ENCODE measurements around the gene WDR70. TPM values are rescaled to one million over a fixed set of nuclear protein-coding genes. Genes with fewer than 3 reads are reported as not detected.
"Not testable (repeated sequence)": the region's sequence is repeated elsewhere in the genome, so short reads cannot be mapped to it uniquely, and the experiment has no call there.

The WDR70 gene
- polyA plus RNA-seq, 12 donors = 19.9 to 41.3 (median 33.6) TPM; not detected in 1

DNA sequence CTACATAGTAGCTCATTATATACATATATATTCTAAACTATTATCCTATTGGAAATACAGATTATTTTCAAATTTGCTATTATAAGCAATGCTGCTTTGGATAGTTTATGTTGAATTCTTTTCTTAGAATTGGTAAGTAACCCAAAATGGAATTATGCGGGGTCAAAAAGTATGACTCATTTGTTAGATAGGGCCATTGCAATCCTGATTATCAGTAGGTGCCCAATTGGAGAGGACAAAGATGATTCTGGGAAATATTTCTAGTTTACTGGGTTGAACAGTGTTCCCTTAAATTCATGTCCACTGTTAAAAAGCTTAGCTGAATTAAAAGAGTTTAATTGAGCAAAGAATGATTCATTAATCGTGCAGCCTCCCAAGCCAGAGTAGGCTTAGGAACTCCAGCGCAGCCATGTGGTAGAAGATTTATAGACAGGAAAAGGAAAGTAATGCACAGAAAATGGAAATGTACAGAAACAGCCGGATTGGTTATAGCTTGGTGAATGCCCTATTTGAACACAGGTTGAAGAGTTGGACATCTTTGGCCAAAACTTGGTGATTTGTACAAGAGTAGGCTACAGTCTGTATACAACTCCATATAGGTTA lies 379.0 kb downstream of the WDR70 start:
- no peak for DNase-seq

DNA sequence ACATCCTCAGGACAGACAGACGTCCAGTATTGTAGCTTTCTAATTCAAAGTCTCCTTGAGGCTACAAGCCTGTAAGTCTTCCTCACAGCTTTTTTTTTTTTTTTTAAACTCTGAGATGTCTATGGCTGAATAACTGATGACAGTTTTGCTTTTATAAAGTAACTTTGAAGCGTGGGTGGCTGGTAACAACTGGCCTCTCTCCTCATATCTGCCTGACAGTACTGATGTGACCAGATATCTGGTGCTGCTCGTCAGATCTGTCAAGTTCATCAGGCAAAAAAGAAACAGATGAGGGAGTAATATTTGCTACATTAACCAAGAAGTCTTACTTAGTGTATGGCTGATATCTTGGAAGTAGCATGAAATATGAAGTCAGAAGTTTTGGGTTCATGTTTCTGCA lies 388.1 kb downstream of the WDR70 start:
- no peak for DNase-seq

DNA sequence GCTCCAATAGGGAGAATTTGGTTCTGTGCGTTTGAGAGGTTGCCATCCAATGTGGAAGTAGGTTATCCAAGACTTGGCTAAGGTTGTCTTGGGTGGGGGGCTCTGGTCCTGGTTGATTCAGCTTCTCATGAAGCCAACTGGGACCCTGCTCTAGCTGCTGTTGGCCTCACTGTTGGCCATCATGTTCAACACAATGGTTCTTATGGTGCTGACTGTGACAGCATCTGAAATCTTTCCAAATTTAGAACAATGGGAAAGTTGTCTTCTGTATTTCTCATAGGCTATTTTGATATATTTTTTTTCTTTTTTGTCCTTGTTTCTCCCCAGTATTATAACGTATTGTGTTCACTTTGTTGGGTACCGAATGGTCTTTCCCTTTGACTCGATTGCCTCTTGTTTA lies 388.8 kb downstream of the WDR70 start:
- no peak for DNase-seq

DNA sequence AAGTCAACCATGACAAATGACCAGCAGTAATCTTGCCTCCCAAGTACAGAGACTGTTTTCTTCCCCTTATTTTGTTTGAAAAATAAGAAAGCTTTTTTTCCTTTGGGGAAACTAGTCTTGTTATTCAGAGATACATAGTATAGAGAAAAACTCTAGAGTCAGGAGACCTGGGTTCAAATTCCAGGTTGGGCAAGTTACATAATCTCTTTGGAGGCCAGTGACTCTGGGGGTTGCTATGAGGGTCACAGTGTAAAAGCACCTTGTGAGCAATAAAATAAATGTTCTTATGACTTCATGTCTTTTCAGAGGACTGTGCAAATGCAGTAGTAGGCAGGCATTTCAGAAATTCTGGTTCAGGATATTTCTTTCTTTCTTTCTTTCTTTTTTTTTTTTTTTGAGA lies 389.3 kb downstream of the WDR70 start:
- no peak for DNase-seq

DNA sequence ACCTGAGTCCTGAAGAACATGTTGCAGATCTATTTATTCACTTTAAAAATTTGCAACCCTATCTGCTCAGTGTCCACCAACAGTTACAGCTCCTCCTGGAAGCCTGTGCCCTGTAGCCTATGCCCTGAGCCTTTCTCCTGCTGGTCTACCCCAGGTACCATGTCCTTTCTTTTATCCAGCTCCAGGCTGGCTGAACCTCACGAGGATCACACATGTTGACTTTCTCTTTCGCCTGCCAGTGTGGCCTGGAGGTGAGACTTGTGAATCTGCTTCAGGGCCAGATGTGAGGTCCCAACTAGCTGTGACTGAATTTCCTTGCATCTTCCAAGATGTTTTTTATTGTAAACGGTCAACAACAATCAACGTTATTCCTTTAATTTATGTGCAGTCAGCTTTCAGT lies 390.0 kb downstream of the WDR70 start:
- DNase-seq = no peak

DNA sequence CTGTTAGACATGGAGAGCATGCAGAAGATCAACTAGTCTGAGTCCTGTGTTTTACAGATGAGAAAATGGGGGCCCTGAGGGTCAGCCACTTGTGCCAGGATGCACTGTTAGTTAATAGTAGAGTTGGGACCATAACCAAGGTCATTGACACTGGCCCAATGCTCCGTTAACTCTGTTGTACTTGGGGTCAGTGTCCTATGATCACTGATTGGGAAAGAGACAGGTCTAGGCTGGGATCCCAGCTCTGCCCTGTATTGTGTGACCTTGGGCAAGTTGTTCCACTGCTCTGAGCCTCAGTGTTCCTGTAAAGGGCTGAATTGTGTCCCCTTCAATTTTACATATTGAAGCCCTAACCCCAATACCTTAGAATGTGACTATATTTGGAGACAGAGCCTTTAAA lies 390.7 kb downstream of the WDR70 start:
- no peak for DNase-seq

DNA sequence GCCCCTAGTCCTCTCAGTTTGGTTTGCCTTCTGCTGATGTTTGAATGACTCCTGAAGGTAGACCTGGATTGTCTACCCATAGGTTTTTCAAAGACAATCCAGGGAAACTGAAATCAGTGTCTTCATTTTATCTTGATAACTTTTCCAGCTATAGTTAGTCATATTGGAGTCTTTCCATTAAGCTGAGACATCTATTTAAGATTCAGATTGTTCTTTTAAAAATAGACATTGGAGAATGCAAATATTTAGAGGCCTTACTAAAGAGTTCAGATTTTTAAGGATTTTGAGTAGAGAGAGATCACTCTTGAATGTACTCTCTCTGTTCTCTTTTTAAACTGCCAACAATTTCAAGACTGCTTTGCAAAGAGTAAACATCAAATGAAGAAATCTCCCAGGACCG lies 391.7 kb downstream of the WDR70 start:
- DNase-seq = no peak

DNA sequence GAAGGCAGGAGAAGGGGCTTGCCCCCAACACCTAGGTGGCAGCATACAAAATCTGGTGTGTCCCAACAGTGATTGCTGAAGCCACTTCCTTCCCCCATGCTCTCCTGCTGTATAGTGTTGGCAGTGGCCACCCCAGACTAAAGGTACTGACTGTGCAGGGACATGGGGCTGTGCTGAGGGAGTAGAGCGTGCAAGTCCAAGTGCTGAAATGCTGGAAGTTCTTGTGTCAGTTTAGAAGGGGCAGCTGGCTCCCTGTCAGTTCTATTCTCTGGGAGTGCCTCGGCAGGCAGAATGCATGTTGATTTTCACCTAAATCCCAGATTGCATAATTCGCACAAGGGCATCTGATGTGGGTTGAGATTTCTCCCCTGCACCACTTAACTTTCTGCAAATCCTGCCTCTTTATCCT lies 392.1 kb downstream of the WDR70 start:
- no peak for DNase-seq

DNA sequence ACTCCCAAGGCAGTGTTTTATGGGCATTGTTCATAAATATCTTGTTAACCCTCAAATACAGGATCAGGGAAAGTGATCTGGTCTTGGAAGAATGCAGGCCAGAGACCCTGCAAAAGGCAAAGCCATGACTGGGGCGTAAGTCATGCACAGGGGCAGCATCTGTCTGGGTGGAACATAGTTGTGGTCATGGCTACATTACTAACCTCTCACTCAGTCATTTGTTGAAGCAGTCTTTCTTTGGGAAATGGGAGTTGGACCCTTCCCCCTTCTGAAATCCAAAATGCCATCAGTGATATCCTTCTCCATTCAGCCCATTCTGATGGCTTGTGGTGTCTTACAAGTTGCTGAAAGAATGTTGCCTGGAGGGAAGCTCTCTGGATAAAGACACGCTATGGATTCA lies 392.6 kb downstream of the WDR70 start:
- no peak for DNase-seq

DNA sequence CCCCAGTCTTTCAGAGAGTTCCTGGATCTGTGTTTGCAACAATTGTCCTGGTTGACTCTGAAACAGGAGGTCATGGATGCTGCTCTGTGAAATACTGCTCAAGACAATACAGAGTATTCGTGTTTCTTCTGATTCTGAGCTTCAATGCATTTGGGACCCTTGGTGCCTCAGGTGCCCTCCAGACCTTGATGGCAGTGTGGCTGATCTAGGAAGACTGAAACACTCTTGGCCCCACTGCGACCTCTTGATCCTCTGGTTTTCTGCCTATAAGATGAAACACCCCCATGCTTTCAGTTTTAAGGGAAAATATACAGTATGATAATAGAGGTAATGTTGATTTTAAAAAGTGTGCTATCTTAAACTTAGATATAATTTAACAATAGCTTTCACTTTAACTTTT lies 393.1 kb downstream of the WDR70 start:
- no peak for DNase-seq

DNA sequence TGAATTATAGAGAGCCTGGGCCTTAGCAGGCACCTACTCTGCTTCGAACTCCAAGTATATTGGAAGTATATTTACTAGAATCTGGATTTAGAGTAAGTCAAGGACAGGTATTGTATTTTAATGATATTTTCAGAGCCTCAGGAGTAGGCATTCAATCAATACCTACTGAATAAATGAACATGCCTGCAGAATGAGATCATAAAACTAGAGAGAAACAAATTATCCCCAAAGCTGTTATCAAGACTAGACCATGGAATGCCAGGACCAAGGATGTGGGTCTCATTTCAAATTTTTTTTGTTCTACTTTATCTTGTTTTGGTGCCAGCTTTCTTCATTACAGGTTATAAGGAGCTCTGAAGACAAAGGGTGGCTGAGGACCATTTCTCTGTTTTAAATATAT lies 394.7 kb downstream of the WDR70 start:
- no peak for DNase-seq

DNA sequence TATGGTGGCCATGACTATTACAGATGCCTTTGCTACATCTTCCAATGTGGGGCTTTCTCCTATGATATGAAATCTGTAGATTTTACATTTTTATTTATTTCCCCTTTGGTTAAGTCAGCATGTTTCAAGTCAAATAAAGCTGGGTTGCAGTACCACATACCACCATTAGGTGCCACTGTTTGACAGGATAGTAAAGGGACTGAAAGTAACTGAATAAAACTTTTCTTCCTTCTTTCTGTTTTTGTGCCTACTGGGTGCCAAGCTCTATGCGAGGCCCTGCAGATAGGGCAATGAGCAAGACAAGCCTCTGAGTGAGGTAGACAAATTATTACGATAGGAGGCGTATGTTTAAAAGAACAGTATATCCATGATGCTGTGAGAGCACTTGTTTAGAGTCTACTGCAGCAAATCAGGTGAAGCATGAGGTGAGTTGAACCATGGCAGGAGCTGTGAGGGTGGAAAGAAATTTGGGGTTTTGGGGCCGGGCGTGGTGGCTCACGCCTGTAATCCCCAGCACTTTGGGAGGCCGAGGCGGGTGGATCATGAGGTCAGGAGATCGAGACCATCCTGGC lies 395.9 kb downstream of the WDR70 start:
- no peak for DNase-seq

DNA sequence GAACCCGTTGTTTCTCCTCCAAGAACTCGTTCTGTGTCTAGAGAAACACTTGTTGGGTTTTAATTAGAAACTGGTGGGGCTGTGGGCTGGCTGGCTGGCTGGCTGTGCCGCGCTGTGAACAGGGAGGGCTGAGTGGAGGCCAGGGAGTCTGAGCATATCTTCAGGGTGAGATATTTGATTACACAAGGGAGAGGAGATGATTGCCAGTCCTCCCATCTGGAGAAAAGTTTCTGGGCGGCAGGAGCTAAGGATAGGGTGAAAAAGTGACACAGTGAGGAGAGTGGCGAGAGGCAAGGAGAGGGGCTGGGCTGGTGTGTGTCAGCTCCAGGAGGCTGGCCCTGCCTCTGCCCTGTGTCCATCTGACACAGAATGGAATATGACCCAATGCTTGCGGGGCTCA lies 397.7 kb downstream of the WDR70 start:
- DNase-seq = no peak

DNA sequence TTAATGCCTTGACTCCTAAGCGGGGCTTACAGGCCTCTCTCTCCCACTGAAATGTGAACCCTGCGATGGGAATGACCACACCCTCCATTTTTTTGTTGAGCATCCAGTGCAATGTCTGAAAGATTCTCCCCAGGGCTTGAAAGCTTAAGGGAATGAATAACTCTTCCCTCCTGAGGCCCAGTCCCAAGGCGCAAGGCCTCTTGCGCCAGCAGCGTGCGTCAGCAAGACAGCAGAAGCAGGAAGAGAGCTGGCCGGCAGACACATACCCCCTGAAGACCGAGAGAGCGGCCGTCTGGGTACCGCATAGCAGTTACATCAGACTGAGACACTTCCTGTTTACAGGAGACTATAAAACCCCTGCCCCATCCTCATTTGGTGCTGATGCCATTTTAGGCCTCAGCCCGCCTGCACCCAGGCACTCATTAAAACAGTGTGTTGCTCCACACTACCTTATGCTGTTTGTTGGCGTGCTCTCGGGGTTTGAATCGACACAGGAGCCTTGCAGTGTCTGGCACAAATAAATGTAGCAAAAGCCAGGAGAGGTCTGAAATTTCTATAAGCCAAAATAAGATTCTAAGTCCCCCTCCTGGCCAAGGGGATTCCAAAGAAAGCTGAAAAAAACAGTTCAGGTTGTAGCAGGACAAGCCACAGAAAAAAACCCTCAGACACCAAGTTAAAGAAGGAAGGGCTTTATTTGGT lies 398.5 kb downstream of the WDR70 start:
- no peak for DNase-seq

DNA sequence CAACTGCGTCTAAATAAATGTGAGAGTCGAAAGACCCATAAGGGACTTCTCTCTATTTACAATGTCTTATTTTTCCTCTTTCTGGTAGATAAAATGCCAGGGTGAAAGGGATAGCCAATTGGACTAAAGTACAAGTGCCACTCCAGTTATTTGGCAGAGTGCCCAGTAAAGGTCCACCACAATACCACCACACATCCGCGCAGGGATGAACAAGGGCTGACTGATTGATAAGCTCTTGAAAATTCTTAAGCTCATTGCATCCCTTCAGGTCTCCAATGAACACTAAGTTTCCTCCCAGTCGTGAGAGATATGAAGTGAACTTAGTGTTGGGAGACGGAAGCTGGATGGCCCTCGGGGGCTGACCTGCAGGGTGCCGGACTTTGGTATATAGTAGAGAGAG lies 402.3 kb downstream of the WDR70 start:
- DNase-seq = not testable (repeated sequence)

DNA sequence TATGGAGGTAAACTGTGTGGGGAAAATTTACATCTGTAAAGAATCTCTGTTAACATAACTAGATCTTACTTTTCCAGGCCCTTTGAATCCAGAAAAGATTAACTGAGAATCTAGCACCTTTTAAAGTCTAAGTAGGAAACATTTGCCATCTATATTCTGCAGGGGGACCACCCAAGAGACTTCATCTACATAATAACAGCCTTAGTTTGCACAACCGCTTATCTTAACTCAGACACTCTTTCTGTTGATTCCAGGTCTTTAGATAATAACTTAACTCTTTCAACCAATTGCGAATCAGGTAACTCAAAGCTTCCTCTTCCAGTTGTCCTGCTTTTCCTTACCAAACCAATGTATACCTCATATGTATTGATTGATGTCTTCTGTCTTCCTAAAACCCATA lies 407.3 kb downstream of the WDR70 start:
- no peak for DNase-seq

DNA sequence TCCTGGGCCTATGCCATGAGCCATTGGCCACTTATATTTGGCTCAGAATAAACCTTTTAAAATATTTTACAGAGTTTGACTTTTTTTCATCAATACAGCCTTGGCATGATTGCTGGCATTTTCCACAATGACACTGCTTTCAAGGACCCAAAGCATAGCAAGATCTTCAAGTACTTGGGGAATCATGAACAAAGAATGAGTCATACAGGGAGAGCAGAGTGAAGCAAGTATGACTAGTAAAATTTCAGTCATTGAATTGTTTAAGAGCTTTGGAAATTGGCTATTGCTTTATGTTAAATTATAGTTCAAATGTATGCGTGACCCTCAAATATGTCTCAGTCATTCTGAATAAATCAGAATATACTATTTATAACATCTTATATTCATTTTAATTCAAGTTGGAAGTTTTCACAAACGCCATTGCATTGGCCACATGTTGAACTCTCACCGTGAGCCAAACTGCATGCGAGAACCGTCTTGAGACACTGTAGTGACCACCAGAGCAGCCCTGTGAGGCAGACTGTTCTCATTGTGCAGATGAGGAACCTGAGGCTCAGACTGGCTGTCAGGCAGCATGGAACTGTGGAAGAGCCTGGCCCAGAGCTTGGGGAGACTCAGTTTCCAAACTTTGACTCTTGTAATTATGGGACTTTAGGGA lies 407.9 kb downstream of the WDR70 start:
- no peak for DNase-seq

DNA sequence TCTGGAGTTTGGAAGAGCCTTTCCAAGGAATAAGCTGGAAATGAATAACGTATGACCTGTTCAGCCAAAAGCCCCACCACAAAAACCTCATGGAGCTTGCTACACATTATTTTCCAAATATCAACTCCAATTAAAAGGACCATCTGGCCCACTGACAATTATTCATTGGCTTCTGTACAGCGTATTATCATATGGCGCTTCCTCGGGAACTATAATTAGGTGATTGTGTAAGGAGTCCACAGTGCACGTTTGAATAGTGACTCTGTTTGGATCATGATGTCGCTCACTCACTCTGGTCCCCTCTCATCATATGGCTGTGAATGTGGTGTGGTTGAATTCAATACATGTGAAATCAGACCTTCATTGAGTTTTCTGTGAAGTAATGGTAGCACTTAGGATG lies 408.6 kb downstream of the WDR70 start:
- DNase-seq = no peak

DNA sequence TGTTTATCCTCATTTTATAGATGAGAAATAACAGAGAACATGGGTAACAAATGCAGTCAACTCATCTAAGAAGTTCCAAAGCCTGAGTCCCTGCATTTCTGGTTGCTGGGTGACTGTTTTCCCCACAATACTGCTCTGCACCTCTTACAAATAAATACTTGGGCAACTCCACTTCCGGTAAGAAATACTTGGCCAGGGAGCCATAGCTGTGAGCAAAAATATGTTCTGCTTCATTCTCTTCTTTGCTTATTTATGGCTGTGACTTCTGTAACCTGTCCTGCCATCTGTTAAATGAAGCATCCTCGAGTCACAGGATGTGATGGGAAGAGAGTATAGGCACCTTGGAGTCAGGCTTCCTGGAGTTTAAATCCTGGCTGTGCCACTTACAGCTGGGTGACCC lies 410.9 kb downstream of the WDR70 start:
- DNase-seq = no peak

DNA sequence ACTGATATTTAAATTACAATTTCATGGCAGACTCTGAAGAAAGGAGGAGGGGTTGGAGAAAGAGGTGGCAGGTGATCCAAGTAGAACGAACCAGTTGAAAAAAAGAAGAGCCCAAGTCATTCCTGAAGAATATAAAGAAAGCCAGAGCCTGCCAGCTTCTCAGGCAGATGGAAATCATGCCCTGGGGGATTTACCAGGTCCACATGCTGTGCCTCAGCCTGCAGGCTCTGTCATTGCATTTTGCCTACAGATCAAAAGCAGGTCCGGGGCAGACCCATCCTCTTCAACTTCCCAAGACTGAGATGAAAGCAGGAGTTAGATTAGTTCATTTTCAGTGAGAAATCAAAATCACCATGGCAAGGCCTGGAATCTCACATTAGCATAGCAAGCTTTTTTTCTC lies 412.2 kb downstream of the WDR70 start:
- DNase-seq = no peak

DNA sequence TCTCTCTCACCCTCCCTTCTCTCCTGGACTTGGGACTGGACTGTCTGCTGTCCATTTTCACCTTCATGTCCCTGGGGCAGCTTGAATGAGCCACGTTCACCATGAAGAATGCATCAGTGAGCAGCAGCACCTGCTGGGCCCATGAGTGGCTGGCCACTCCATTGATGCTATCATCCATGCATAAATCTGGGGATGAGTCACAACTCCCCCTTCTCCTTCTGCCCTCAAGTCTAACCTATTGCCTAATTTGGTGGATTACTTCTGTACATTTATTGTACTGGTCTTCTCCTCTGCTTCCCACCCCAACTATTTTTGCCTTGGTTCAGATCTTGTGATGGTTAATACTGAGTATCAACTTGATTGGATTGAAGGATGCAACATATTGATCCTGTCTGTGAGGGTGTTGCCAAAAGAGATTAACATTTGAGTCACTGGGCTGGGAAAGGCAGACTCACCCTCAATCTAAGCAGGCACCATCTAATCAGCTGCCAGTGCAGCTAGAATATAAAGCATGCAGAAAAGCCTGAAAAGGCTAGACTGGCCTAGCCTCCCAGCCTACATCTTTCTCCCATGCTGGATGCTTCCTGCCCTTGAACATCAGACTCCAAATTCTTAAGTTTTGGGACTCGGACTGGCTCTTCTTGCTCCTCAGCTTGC lies 414.0 kb downstream of the WDR70 start:
- no peak for DNase-seq

DNA sequence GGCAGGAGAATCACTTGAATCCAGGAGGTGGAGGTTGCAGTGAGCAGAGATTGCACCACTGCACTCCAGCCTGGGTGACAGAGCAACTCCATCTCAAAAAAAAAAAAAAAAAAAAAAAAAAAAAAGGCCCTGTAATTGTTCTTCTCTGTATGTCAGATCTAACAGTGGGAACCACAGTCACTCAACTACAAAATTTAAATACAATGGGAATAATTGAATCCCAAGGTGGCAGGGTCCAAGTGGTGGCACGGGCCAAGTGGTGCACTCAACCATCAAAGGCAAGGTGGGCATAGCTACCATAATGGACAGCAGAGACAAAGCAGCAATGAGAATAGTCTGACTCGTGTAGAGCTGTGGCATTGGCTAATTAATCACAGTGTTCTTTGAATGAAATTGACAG lies 416.2 kb downstream of the WDR70 start:
- DNase-seq = not testable (repeated sequence)

DNA sequence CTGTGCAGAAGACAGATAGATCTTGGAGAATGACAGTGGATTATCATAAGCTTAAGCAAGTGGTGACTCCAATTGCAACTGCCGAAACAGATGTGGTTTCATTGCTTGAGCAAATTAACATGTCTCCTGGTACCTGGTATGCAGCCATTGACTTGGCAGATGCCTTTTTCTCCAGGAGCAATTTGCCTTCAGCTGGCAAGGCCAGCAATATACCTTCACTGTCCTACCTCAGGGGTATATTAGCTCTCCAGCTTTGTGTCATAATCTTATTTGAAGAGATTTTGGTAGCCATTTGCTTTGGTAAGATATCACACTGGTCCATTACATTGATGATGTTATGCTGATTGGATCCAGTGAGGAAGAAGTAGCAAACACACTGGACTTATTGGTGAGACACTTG lies 417.3 kb downstream of the WDR70 start:
- not testable (repeated sequence) for DNase-seq

Data from muscle of arm (tissue), 12 donors.